Upper lobe of left lung (tissue), 6 donors: ENCODE data around the gene NDUFB7. TPM values are rescaled to one million over a fixed set of nuclear protein-coding genes. Genes with fewer than 3 reads are reported as not detected.

Source experiments
- ATAC-seq, 2 donors: fragments of 200-7000 bp; cut with Tn5 transposase; one replicate each; pipeline ENCODE4 v1.9.1; 2022; ENCODE audit warnings: mild to moderate bottlenecking in 2 of 2, moderate library complexity in 2 of 2; ENCODE audit not compliant: low FRiP score in 2 of 2
- DNase-seq, 2 donors: peaks; one replicate each; pipeline ENCODE4 v3.0.0-alpha.2; 2019 to 2020
- H3K27ac ChIP-seq, 4 donors: fragments of 200-600 bp; sonication (generic); one replicate each; pipeline ENCODE4 v1.5.1; 2016 to 2019
- H3K27me3 ChIP-seq, 4 donors: fragments of 200-600 bp; sonication (generic); one replicate each; pipeline ENCODE4 v1.5.1; 2017 to 2019
- H3K36me3 ChIP-seq, 4 donors: fragments of 200-600 bp; sonication (generic); one replicate each; pipeline ENCODE4 v1.5.1; 2016 to 2019
- H3K4me1 ChIP-seq, 4 donors: fragments of 200-600 bp; sonication (generic); one replicate each; pipeline ENCODE4 v1.5.1; 2018 to 2019
- H3K4me3 ChIP-seq, 4 donors: fragments of 200-600 bp; sonication (generic); one replicate each; pipeline ENCODE4 v1.5.1; 2017 to 2019; ENCODE audit warnings: mild to moderate bottlenecking in 2 of 4, moderate library complexity in 1 of 4
- H3K9me3 ChIP-seq, 4 donors: fragments of 200-600 bp; sonication (generic); one replicate each; pipeline ENCODE4 v1.5.1; 2018 to 2019
- CTCF ChIP-seq, 6 experiments: fragments of 450-650 bp in 4 of 6; fragments of 200-600 bp in 2 of 6; sonication (generic) in 2 of 6; IDR thresholded peaks; one replicate each; pipeline ENCODE4 v1.5.1; 2016 to 2019; ENCODE audit warnings: antibody characterized with exemption in 6 of 6
- EP300 ChIP-seq, 4 donors: sonication (generic); formaldehyde crosslinking; IDR thresholded peaks; one replicate each; pipeline ENCODE4 v1.5.1; 2017; ENCODE audit warnings: antibody characterized with exemption in 4 of 4, control low read depth in 2 of 4
- POLR2A ChIP-seq, 4 donors: fragments of 450-650 bp; IDR thresholded peaks; one replicate each; pipeline ENCODE4 v1.5.1; 2016 to 2017; ENCODE audit warnings: antibody characterized with exemption in 4 of 4, mild to moderate bottlenecking in 2 of 4
- POLR2AphosphoS5 ChIP-seq, 2 donors: sonication (generic); formaldehyde crosslinking; IDR thresholded peaks; one replicate each; pipeline ENCODE4 v1.5.1; 2017; ENCODE audit warnings: antibody characterized with exemption in 2 of 2
- WGBS, 2 donors: methylation state at CpG; one replicate each; pipeline ENCODE4 v1.1.5; 2017 to 2018; 5-methylcytosine and 5-hydroxymethylcytosine counted together
- total RNA-seq, 6 donors: library from RNA; depleted of rRNA in 4 of 6; stranded (reverse); fragments of >200 nt in 4 of 6; gene quantifications; one replicate each; pipeline versions ENCODE4 v1.1.0 to v1.2.1, GENCODE V29; 2016 to 2021
- donor health status: DM: no; HTN: no; CAD: no; lungs with moderate emphysema.
- donor health status: DM: no; HTN: yes; CAD: no; lungs with severe emphysema.

Gene NDUFB7
- total RNA-seq, 6 donors from 2014 or later: 124 to 350 (median 171) TPM

- Histone ChIP-seq H3K27me3 (no peaks in the 10 kb centered on the region), H3K9me3 (no peaks in the 10 kb centered on the region), H3K27ac (no peak overlapping the region), H3K4me3 (no peak overlapping the region), H3K4me1 (peaks cover 19 to 30% (median 23%) of the 10 kb centered on the region in 4 donors), H3K36me3 (no peaks in the 10 kb centered on the region)
- 84% methylated on average over 6 of the region's 6 CpGs for WGBS, 2 donors
- DNase-seq (no peak), ATAC-seq (no peak)
- TF ChIP-seq CTCF (IDR thresholded peaks at IDR 0.05): no peak
- no peak for TF ChIP-seq POLR2A (IDR thresholded peaks at IDR 0.05)
- TF ChIP-seq POLR2AphosphoS5 (IDR thresholded peaks at IDR 0.05): no peak
- TF ChIP-seq EP300 (IDR thresholded peaks at IDR 0.05): no peak
These were observed 3.6 kb upstream of the NDUFB7 start for GRCh38 chr19:14575428-14575980.

GRCh38 chr19:14570864-14571527, 870 bp downstream of the NDUFB7 start:
- peaks cover 22 to 48% (median 29%) of the 10 kb centered on the region in 4 donors for H3K4me1 ChIP-seq
- no peaks in the 10 kb centered on the region for H3K9me3 ChIP-seq
- ATAC-seq (no peak), DNase-seq (peak in 1 of 2 donors; percentile 54)
- WGBS, 2 donors: 51 to 53% methylated on average over 22 of the region's 22 CpGs
- TF ChIP-seq POLR2A (IDR thresholded peaks at IDR 0.05) (no peak), CTCF (IDR thresholded peaks at IDR 0.05) (no peak), POLR2AphosphoS5 (IDR thresholded peaks at IDR 0.05) (no peak), EP300 (IDR thresholded peaks at IDR 0.05) (no peak)
- H3K36me3 ChIP-seq: peaks cover 4 to 26% (median 11%) of the 10 kb centered on the region in 4 donors
- H3K27ac ChIP-seq: peak overlapping the region in 3 of 4 donors; percentile 30 to 89 (median 88)
- H3K27me3 ChIP-seq: no peaks in the 10 kb centered on the region
- peak overlapping the region; percentile 48 to 98 (median 89) for H3K4me3 ChIP-seq

- H3K36me3 ChIP-seq: peaks cover 8 to 40% (median 27%) of the 10 kb centered on the region in 4 donors
- no peak for ATAC-seq
- DNase-seq: no peak
- WGBS, 2 donors: 80 to 91% methylated on average over 10 to 11 of the region's 11 CpGs
- TF ChIP-seq POLR2A (IDR thresholded peaks at IDR 0.05) (no peak), POLR2AphosphoS5 (IDR thresholded peaks at IDR 0.05) (no peak), CTCF (IDR thresholded peaks at IDR 0.05) (no peak), EP300 (IDR thresholded peaks at IDR 0.05) (no peak)
- H3K27me3 ChIP-seq: no peaks in the 10 kb centered on the region
- H3K4me1 ChIP-seq: peaks cover 11 to 38% (median 17%) of the 10 kb centered on the region in 4 donors
- no peak overlapping the region for H3K4me3 ChIP-seq
- H3K27ac ChIP-seq: no peak overlapping the region
- no peaks in the 10 kb centered on the region for H3K9me3 ChIP-seq
These were observed 4.8 kb downstream of the NDUFB7 start for GRCh38 chr19:14567079-14567478.

GRCh38 chr19:14566712-14567077, 5.2 kb downstream of the NDUFB7 start:
- H3K27ac ChIP-seq: no peak overlapping the region
- H3K9me3 ChIP-seq: no peaks in the 10 kb centered on the region
- no peaks in the 10 kb centered on the region for H3K27me3 ChIP-seq
- DNase-seq (peak in 1 of 2 donors; percentile 56), ATAC-seq (no peak)
- WGBS, 2 donors: 81% methylated on average over 13 of the region's 18 CpGs; no CpG with 5 or more reads in 1 of the 2 donors
- peaks cover 11 to 39% (median 17%) of the 10 kb centered on the region in 4 donors for H3K4me1 ChIP-seq
- TF ChIP-seq POLR2A (IDR thresholded peaks at IDR 0.05) (no peak), CTCF (IDR thresholded peaks at IDR 0.05) (no peak), POLR2AphosphoS5 (IDR thresholded peaks at IDR 0.05) (no peak), EP300 (IDR thresholded peaks at IDR 0.05) (no peak)
- no peak overlapping the region for H3K4me3 ChIP-seq
- peaks cover 8 to 40% (median 27%) of the 10 kb centered on the region in 4 donors for H3K36me3 ChIP-seq
